H1 (cell line): Measurements from ENCODE around the gene ANKRD11.

Experiments used
- CBX8 ChIP-seq: fragments of 300-800, 300-1000 bp; sonication (generic); IDR thresholded peaks from 2 replicates; pipeline ENCODE4 v1.7.1; 2016; ENCODE audit warnings: low read depth, low read length, borderline replicate concordance
- EP300 ChIP-seq, 2 experiments: IDR thresholded peaks; 1 replicate in 1 of 2; 2 replicates in 1 of 2; pipeline ENCODE4 v1.6.1; 2011 to 2012; ENCODE audit warnings: low read depth in 2 of 2, low read length in 2 of 2, mild to moderate bottlenecking in 2 of 2, borderline replicate concordance in 1 of 2, inconsistent platforms in 1 of 2, moderate library complexity in 1 of 2
- FOSL1 ChIP-seq: IDR thresholded peaks from 2 replicates; pipeline ENCODE4 v1.6.1; 2011; ENCODE audit warnings: mild to moderate bottlenecking, low read depth, low read length, moderate library complexity; ENCODE audit not compliant: insufficient read depth
- JUND ChIP-seq: IDR thresholded peaks from 2 replicates; pipeline ENCODE4 v1.6.1; 2011; ENCODE audit warnings: mild to moderate bottlenecking, improper control_type of control experiment, low read length
- TF ChIP-seq, protein P1 (sequence below), 3 experiments: IDR thresholded peaks; 1 replicate in 2 of 3; 2 replicates in 1 of 3; pipeline versions ENCODE4 v1.5.1 to v1.6.1; 2011; ENCODE audit warnings: low read length in 3 of 3, mild to moderate bottlenecking in 3 of 3, inconsistent platforms in 2 of 3, low read depth in 1 of 3, moderate library complexity in 1 of 3; ENCODE audit not compliant: insufficient read depth in 1 of 3; ENCODE audit errors: control extremely low read depth in 1 of 3

DNA sequence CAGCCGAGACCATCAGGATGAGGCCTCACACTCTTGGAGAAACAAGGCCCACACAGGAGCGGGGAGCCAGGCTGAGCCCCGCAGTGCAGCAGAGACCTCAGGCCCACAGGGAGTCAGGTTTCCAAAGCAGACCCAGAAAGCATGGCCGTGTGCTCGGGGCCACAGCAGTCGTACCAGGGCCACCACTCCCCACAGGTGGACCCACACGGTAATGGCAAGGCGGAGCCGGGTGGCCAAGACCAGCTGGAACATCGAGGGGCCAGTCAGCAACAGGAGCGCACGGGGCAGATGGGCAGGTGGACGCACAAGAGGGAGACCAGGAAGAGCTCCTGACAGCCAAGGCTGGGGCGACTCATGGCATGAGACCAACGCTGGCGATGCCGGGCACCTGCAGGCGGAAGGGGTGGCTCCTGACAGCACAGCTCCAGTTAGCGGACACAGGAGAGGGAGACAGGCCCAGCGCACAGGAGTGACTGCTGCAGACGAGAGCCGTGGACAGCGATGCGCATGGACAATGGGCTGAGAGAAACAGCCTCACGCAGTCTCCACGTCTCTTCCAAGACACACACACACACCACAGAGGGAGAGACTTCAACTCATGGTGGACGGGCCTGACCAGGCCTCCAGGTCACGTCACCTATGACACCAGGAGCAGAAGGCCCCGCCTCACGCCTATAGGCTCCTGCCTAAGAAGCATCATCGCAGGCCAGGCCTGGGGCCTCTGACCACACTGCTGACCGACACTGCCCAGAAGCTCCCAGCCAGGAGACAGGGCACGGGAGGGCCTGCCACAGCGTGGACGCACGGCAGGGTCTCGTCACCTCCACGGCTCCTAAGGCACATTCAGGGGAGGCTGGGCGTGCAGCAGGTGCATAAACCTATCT lies 214.3 kb downstream of the ANKRD11 start:
- TF ChIP-seq, protein P1, sequence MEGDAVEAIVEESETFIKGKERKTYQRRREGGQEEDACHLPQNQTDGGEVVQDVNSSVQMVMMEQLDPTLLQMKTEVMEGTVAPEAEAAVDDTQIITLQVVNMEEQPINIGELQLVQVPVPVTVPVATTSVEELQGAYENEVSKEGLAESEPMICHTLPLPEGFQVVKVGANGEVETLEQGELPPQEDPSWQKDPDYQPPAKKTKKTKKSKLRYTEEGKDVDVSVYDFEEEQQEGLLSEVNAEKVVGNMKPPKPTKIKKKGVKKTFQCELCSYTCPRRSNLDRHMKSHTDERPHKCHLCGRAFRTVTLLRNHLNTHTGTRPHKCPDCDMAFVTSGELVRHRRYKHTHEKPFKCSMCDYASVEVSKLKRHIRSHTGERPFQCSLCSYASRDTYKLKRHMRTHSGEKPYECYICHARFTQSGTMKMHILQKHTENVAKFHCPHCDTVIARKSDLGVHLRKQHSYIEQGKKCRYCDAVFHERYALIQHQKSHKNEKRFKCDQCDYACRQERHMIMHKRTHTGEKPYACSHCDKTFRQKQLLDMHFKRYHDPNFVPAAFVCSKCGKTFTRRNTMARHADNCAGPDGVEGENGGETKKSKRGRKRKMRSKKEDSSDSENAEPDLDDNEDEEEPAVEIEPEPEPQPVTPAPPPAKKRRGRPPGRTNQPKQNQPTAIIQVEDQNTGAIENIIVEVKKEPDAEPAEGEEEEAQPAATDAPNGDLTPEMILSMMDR (IDR thresholded peaks at IDR 0.05; ENCODE audit: control extremely low read depth in 1 of 3, insufficient read depth in 1 of 3, low read depth in 1 of 3, low read length in 3 of 3), result no peak
- TF ChIP-seq EP300 (IDR thresholded peaks at IDR 0.05; ENCODE audit: borderline replicate concordance in 1 of 2, low read depth in 2 of 2, low read length in 2 of 2) (no peak), CBX8 (no peak), JUND (no peak), FOSL1 (no peak)
